PFSK-1 (cell line): Measurements from ENCODE around the gene FAM151A.

Experiments used
- POLR2AphosphoS5 ChIP-seq: IDR thresholded peaks from 2 replicates; pipeline ENCODE4 v1.6.1; 2012; ENCODE audit warnings: low read depth, mild to moderate bottlenecking, control low read depth, low read length, moderate library complexity
- TAF1 ChIP-seq: IDR thresholded peaks from 2 replicates; pipeline ENCODE4 v1.6.1; 2012; ENCODE audit warnings: low read length, control low read depth, borderline replicate concordance; ENCODE audit not compliant: insufficient read depth

GRCh38 chr1:54619749-54620148 is 3.6 kb downstream of the FAM151A start:
- TF ChIP-seq TAF1 (no peak), POLR2AphosphoS5 (no peak)
